ENCODE data around the gene PRPH2.
A peak's percentile ranks its signal among the peaks of the same experiment; 100 is the strongest.
"Not testable (repeated sequence)": the region's sequence is repeated elsewhere in the genome, so short reads cannot be mapped to it uniquely, and the experiment has no call there.

The PRPH2 gene

DNA sequence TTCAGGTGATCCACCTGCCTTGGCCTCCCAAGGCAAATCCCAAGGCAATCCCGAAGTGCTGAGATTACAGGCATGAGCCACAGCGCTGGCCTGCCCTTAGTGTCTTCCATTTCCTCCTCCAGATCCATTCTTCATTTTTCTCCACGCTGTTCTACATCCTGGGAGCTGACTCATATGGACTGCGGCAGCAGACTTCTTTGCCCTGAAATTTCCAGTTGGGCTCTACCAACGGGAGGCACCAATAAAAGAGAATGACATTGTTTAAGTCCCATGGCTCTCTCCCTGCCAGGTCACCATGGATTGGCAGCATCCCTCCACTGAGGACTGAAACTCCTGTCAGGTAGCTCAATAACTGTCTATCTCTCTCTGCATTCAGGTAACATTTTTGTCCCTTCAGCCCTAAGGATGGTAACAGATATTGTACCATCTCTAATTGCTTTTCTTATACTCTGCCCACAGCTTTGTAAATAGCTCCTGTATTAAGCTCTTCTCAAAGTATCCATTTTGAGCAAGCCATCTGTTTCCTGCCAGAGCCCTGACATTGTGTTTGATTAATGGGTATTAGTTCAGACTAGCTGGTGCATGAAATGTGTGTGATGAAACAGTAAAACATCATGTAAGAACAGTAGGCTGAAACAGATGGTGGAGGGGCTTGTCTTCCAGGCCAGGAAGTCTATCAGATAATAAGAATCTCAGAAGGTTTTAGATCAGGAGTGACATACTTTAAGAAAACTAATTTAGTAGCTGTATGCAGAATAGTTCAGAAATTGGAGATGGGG is 19.9 kb upstream of the PRPH2 start:
- no peak for DNase-seq (ENCODE audit: low read depth)

DNA sequence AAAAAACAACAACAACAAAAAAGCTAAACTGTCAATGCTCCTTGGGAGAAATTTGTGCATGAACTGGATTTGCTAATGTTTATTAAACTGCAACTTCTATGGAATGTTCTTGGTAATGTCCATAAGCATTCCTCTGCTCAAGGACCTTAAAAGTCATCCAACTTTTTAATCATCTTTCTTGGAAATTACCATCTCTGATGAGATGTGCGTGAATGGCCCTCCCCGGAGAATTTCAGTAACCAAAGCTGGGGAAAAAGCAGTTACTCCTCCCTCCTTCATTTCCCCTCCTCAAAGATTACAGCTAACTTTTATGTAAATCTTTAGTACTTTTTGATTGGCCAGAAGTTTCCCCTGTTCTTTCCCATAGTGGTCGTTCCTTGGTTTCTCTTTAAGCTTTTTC is 18.3 kb upstream of the PRPH2 start:
- DNase-seq (ENCODE audit: low read depth), result no peak

DNA sequence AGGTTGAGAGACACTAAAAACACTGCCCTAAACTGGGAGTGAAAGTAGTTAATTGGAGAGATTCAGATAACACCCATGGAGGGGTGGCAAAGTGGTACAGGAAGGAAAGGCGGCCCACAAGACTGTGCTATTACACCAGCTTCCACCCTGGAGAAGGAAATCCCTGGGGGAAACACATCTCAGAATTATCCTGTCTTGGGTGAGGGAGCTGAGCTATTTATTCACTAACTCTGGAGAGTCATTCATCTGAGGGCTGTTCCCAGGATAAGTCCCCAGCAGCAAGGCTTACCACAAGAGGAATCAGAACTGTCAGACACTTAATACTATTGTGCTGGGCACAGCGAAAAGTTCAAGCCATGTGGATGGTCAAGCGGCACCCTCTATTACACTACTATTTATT is 13.6 kb upstream of the PRPH2 start:
- no peak for DNase-seq (ENCODE audit: low read depth)

DNA sequence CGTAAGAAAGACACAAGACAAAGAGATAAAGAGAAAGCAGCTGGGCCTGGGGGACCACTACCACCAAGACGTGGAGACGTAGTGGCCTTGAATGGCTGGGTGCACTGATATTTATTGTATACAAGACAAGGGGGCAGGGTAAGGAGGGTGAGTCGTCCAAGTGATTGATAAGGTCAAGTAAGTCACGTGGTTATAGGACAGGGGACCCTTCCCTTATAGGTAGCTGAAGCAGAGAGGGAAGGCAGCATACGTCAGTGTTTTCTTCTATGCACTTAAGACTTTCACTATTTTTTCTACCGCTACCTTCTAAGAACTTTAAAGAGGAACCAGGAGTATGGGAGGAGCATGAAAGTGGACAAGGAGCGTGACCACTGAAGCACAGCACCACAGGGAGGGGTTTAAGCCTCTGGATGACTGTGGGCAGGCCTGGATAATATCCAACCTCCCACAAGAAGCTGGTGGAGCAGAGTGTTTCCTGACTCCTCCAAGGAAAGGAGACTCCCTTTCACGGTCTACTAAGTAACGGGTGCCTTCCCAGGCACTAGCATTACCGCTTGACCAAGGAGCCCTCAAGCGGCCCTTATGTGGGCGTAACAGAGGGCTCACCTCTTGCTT is 11.6 kb upstream of the PRPH2 start:
- DNase-seq (ENCODE audit: low read depth), result not testable (repeated sequence)

DNA sequence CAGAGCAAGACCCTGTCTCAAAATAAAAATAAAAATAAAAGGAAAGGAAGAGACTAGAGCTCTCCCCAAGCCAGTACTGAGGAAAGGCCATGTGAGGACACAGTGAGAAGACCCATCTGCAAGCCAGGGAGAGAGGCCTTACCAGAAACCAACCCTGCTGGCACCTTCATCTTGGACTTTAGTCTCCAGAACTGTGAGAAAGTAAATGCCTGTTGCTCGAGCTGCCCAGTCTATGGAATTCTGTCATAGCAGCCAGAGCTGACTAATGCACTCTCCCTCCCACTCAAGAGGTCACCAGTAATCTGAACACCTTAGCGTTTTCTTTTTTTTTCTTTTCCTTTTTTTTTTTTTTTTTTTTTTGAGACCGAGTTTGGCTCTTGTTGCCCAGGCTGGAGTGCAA is 7.3 kb upstream of the PRPH2 start:
- no peak for DNase-seq (ENCODE audit: low read depth)

DNA sequence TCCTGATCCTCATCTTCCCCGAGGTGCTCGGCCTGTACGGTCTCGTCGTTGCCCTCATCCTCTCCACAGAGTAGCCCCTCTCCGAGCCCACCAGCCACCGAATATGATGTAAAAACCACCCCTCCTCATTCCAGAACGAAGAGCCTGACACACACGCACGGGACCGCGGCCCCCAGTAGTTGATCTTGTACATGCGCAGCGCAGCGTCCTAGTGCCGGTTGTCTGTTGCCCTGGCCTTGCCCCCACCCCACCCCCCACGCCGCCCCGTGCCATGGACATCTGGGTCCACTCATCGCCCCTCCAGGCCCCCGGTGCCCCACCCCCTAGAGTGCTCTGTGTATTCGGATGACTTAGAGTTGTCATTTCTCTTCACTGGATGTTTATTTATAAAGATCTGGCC is 5.2 kb upstream of the PRPH2 start:
- DNase-seq (ENCODE audit: low read depth), result no peak

DNA sequence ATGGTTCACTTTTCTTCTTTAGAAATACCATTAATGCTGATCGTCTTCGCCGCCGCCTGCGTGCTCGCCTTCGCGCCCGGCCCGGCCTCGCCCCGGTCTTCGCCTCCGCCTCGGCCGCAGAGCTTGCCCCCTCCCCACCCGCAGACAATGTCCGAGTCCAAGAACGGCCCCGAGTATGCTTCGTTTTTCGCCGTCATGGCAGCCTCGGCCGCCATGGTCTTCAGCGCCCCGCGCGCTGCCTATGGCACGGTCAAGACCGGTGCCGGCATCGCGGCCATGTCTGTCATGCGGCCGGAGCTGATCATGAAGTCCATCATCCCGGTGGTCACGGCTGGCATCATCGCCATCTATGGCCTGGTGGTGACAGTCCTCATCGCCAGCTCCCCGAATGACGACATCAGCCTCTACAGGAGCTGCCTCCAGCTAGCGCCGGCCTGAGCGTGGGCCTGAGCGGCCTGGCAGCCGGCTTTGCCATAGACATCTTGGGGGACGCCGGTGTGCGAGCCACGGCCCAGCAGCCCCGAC is 4.8 kb upstream of the PRPH2 start:
- DNase-seq (ENCODE audit: low read depth), result no peak

DNA sequence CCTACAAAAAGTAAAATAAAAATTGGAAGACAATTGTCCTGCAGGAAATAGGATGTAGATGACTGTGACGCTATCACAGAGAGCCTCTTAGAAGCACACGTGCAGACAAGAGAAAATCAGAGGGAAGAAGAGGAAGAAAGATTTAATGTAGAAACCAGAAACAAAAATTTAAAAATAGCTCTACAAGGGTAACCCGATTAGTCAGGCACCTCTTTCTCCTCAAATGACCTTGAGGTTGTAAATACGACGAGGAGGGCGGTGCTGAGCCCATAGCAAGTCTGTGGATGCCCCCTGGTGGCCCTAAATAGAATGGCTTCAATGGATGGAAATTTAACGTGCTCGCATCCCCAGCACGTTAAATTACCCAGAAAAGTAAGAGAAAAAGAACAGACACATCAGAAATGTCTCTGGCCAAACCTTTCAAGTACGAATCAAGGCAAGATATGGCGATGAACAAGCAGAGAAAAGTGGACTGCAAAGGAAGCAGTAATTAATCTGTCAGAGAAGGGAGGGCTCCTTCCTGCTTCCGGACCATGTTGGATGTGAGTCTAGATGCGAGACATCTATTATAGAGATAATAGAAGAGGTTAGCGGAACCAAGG is 4.2 kb upstream of the PRPH2 start:
- DNase-seq (ENCODE audit: low read depth), result peak; percentile 55

DNA sequence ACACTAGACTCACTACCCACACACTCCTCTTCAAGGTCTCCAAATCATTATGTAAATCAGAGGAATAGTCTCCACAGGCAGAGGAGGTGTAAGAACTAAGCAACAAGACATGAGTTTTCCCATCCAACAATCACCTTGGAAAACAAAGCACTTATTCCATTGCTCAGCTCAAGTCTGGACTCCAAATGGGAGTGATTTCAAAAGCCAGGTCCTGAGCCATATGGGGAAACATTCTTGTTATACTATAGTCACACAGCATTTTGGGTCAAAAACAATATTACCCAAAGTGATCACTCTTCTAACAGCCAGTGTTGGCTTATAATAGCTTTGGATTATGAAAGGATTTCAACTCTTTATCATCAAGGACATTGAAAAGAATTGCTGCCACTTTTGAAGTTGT is 3.6 kb upstream of the PRPH2 start:
- no peak for DNase-seq (ENCODE audit: low read depth)

DNA sequence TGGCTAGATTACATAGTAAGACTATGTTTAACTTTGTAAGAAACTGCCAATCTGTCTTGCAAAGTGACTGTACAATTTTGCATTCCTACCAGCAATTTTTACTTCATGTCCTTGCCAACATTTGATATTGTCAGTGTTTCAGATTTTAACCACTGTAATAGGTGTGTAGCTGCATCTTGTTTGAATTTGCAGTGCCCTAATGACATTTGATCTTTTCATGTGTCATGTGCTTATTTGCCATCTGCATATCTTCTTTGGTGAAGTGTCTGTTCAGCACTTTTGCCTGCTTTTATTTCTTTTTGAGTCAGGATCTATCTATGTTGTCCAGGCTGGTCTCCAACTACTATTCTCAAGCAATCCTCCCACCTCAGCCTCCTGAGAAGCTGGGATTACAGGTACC is 2.4 kb upstream of the PRPH2 start:
- DNase-seq (ENCODE audit: low read depth), result no peak

DNA sequence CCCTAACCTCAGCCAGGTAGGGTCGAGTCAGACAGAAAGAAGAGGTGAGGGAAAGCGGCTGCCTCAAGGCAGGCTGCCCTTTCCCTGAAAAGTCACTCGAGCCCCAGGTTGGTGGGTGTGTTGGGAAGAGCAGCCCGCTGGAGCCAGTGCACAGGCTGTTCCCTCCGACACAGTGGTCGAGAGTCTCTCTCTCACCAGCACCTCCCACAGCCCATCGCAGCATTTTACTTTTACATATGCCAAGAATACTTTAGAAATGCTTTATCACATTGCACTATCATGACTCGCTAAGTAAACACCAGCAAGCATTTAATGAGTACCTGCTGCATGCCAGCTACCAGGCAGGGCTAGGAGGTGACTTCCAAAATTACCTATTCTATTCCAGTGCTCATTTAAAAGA is 1.7 kb downstream of the PRPH2 start:
- DNase-seq (ENCODE audit: low read depth), result no peak

DNA sequence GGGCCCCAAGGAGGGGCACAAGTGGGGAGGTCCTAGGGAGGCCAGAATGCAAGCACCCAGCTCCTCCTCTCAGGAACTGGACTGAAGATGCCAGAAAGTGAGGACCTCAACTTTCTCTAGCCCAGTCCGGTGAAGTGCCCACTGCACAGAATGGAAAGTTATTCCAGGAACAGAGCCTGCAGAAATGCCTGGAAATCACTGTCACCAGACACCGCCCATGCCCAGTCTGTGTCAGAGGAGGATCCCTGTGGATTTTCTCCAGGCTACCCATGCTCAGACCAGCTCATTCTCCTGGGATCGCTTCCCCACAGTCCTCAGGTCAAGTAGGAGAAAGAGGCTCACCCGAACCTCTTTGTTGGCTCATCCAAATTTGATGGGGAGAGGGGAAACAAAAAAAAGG is 6.5 kb downstream of the PRPH2 start:
- DNase-seq (ENCODE audit: low read depth), result no peak

DNA sequence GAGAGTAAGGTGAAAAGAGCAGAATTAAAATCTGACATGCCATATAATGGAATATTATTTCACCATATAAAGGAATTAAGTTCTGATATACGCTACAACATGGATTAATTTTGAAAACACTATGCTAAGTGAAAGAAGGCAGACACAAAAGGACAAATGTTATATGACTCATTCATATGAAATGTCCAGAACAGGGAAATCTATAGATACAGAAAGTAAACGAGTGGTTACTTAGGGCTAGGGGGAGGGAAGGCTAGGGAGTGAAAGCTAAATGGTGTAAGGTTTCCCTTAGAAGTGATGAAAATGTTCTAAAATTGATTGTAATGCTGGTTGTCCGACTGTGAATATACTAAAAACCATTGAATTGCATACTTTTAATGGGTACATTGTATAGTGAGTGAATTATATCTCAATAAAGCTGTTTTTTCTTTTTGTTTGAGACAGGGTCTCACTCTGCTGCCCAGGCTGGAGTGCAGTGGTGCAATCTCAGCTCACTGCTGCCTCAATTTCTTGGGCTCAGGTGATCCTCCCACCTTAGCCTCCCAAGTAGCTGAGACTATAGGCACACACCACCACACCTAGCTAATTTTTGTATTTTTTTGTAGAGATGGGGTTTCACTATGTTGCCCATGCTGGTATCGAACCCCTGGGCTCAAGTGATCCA is 8.2 kb downstream of the PRPH2 start:
- no peak for DNase-seq (ENCODE audit: low read depth)

DNA sequence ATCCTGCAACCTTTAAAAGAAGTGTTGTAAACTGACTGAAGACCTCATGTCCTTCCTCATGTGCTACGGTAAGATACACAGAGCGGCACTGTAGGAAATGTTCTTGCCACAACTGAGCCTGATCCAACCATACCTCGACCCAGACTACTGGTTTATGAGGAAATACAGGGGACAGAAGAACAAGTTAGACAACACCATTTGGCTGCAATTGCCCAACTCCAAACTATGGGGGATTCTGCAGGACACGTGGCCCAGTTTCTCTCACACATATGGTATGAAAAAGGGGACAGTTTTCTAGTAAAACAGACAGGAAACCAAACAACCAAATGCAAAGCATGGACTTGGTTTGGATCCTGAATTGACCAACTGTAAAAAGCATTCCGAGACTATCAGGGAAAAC is 10.5 kb downstream of the PRPH2 start:
- DNase-seq (ENCODE audit: low read depth), result no peak

DNA sequence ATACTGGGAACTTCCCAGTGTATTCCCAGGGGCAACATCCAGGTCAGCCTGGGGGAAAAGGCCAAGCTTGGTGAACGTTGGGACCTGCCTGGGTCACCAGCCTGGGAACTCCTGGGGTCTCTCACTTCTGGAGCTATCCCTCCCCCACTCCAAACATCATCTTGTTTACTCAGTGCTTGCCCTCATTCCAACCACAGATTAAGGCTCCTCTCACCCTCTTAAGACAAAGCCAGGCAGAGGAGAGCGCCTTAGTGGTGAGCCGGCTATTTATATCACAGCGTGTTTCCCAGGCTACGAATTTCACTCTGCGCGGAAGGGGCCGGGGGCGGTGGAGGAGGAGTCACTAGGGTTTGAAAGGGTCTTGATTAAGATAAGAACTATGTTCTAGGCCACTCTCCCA is 12.1 kb downstream of the PRPH2 start:
- no peak for DNase-seq (ENCODE audit: low read depth)

DNA sequence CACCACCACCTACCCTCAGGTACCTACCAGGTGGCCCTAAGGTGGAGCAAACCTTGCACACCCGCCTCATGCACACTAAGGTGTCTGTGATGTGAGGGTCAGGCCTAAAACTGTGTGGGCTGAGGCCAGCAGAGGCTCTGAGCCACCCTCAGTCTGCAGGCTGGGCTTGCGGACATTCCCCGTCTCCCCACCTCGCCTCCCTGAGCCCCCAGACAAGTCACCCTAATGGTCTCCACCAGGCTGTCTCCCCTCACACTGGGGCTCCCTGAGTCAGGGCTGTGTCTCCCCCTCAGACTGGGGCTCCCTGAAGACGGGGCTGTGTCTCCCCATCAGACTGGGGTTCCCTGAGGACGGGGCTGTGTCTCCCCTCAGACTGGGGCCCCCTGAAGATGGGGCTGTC is 12.5 kb downstream of the PRPH2 start:
- no peak for DNase-seq (ENCODE audit: low read depth)

DNA sequence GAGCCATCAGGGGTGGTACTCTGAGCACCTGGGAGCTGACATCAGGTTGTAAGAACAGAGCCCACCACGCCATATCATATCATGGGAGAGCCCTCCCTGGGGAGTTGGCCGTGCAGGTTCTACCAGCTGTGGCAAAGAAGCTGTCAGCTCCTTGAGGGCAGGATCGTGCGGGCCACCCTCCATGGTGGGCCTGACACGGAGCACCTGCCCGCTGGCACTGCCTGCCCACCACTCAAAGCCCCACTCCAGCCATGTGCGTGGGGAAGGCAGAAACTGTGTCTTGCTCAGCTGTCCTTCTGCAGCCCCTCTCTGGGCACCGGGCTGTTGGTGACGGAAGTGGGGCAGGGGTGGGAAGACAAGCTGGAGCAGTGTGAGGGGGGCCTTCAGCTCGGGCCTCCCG is 14.3 kb downstream of the PRPH2 start:
- DNase-seq (ENCODE audit: low read depth), result no peak

DNA sequence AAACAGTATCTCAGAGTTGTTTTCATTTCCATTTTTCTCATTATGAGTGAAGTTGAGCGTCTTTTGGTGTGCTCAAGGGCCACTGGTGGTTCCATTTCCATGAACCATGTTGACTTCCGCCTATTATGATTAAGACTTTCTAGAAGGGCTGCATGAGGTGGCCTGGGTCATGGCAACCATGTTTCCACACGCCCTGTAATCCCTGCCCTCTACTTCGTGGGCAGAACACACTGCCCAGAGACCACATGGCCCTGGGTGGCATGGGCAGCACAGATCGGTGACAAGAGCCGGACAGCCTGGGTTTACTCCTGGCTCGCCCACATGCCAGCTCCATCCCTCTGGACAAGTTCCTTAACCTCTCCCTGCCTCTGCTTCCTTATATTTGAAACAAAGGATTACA is 14.8 kb downstream of the PRPH2 start:
- no peak for DNase-seq (ENCODE audit: low read depth)

DNA sequence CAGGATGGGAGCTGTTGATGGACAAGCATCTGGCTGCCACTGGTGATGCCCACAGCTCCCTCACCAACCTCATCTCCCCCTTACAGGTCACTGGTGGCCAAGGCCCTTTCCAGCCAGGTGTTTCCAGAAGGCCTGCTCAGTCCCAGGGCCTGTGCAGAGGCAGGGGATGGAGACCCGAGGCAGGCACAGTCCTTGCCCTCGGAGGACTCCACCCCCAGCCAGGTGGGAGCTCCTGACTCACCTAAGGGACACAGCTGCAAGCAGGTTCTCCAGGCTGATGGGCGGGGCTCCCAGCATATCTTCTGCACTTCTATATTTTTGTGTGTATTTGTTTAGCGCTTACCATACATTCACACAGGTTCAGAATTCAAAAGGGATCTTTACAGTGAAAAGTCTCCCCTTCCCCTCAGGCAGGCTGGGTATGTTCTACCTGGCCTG is 17.4 kb downstream of the PRPH2 start:
- no peak for DNase-seq (ENCODE audit: low read depth)

DNA sequence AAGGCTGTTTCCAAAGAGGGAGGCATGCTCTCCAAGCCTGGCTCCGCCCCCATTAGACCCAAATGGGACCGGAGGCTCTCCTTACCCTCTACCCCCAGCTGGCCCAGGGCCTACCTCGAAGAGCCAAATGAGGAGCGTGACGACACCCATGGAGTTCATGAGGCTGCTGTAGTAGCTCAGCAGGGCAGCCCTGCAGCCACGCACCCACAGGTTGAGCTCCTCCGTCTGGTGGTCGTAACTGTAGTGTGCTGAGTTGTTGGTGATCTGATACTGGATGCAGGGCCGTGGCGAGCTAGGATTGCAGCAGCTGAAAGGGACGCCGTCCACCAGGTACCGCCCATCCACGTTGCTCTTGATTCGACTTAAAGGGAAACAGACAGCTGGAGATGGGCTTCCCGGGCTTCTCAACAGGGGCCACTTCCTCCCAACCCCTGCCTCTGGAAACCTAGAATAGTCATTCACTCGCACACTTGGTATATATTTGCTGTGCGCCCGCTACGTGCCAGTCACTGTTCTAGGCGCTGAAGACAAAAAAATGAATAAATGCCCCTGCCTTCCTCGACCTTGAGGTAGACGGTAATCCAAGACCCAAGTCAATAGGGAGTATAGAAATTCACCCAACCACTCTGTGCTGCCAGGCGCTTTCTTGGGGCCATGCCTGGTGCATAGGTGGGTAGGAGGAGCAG is 18.0 kb downstream of the PRPH2 start:
- no peak for DNase-seq (ENCODE audit: low read depth)

DNA sequence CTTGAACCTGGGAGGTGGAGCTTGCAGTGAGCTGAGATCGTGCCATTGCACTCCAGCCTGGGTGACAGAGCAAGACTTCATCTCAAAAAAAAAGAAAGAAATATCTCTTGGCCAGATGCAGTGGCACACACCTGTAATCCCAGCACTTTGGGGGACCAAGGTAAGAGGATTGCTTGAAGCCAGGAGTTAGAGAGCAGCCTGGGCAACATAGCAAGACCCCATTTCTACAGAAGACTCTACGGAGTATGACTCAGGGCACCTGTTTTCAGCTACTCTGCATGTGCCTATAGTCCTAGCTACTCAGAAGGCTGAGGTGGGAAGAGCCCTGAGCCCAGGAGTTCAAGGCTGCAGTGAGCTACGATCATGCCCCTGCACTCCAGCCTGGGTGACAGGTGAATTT is 19.6 kb downstream of the PRPH2 start:
- not testable (repeated sequence) for DNase-seq (ENCODE audit: low read depth)

DNA sequence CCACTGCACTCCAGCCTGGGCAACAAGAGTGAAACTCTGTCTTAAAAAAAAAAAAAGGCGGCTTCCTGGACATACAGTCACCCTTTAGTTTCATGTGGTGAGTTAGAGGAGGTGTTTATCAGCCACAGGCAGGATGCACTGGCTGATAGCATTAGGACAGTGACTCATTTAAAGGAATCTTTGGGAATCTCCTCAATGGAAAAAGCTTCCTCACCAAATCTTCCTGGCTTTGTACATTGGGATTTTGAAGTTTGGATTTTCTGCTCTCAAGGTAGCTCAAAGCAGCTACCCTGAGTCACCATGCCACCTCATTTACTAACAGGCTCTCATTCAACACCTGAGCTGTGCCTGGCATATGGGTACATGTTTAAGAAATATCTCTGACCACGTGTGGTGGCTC is 20.2 kb downstream of the PRPH2 start:
- no peak for DNase-seq (ENCODE audit: low read depth)

Data from CMK (cell line).